ENCODE data around the gene UIMC1. TPM values are rescaled to one million over a fixed set of nuclear protein-coding genes. Genes with fewer than 3 reads are reported as not detected.

The UIMC1 gene
- total RNA-seq, 1 experiment from 2014 or later, result 96.3 TPM

DNA sequence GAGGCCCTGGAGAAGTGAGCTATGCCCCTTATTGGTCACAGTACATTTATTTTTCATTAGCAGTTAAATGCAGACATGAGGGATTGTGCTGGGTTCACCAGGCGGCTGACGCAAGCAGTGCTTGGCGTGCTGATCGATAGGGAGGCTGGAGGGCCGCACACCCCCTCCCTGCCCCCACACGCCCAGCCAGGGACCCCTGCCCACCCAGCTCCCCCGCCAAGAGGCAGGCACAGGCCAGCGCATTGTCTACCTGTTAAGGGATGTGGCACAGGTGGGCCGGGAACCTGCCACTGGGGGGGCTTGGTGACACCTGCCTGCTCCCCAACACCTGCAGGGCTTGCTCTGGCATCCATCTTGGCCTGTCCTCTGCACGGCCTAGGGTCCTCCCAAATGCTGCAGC, 146.7 kb downstream of the UIMC1 start:
- Mint-ChIP-seq H3K4me1 (ENCODE audit: insufficient read depth, unreplicated experiment) (no peaks in the 10 kb centered on the region), H3K27ac (ENCODE audit: low read depth, unreplicated experiment) (no peak overlapping the region), H3K27me3 (ENCODE audit: insufficient read depth, unreplicated experiment) (peaks cover 54% of the 10 kb centered on the region), H3K4me3 (ENCODE audit: unreplicated experiment) (no peak overlapping the region), H3K9me3 (ENCODE audit: unreplicated experiment) (no peaks in the 10 kb centered on the region), H3K36me3 (ENCODE audit: insufficient read depth, unreplicated experiment) (no peaks in the 10 kb centered on the region)
- intact Hi-C loops (cut with micrococcal nuclease), result no loop called here
- no TSS peak for BruUV-seq (replicated peaks)
- ChIA-PET CTCF (interaction anchor here (0.5 to 1.3 kb wide), 2 partner anchors 200 to 253 kb away, joined by 3 to 5 read pairs; no protein-coding TSS in a partner anchor), POLR2A (no interaction called here)
- DNase-seq (ENCODE audit: unreplicated experiment), result no peak
- TF ChIP-seq, protein P1, sequence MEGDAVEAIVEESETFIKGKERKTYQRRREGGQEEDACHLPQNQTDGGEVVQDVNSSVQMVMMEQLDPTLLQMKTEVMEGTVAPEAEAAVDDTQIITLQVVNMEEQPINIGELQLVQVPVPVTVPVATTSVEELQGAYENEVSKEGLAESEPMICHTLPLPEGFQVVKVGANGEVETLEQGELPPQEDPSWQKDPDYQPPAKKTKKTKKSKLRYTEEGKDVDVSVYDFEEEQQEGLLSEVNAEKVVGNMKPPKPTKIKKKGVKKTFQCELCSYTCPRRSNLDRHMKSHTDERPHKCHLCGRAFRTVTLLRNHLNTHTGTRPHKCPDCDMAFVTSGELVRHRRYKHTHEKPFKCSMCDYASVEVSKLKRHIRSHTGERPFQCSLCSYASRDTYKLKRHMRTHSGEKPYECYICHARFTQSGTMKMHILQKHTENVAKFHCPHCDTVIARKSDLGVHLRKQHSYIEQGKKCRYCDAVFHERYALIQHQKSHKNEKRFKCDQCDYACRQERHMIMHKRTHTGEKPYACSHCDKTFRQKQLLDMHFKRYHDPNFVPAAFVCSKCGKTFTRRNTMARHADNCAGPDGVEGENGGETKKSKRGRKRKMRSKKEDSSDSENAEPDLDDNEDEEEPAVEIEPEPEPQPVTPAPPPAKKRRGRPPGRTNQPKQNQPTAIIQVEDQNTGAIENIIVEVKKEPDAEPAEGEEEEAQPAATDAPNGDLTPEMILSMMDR (IDR thresholded peaks at IDR 0.05; ENCODE audit: unreplicated experiment), result no peak

DNA sequence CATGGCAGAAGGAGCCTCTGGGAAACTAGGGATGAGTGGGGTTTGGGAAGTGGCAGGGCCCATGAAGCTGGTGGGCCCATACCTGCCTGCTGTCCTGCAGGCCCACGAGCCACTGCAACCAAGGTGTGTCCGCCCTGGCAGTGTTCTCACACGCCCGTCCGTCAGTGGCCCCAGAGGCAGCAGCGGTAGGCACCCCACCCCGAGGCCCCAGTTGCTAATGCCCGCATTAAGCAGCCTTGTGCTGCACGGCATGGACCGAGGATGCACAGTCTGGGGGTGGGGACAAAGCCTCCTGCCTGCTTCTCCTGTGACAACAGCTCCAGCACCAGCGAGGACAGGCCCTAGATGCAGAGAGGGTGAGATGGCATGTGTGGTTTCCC, 148.7 kb downstream of the UIMC1 start:
- BruUV-seq (replicated peaks), result no TSS peak
- TF ChIP-seq, protein P1 (IDR thresholded peaks at IDR 0.05; ENCODE audit: unreplicated experiment), result no peak
- H3K27me3 Mint-ChIP-seq (ENCODE audit: insufficient read depth, unreplicated experiment), result peaks cover 44% of the 10 kb centered on the region

DNA sequence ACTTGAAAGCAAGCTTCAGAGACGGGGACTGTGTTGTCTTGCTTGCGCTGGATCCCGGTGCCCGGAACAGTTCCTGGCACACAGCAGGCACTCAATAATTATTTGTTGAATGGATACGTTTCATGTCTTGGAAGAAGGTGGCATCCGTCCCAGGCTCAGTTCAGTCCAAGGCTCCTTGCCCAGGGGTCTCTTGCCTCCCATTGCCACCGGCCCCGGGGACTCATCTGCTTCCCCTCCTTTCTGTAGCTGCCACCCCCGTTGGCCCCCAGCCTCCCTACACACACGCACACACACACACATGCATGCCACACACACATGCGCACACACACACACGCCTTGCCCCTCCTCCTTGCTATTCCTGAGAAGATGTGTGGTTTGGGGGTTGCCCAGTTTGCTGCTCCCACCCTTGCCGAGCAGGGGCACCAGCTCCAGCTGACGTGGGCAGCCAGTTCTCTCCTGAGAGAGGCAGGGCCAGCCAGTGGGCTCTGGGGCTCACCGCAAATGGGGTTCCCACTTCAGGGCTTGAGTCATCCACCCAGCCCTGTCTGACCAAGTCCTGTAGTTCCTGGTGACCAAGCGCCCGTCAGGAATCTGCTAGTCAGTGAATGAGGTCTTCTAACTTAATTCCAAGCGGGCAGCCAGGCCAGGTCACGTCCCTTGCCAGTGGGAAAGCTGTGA, 149.2 kb downstream of the UIMC1 start:
- no TSS peak for BruUV-seq (replicated peaks)
- TF ChIP-seq, protein P1 (IDR thresholded peaks at IDR 0.05; ENCODE audit: unreplicated experiment), result no peak
- H3K9me3 Mint-ChIP-seq (ENCODE audit: unreplicated experiment), result no peaks in the 10 kb centered on the region
- H3K27me3 Mint-ChIP-seq (ENCODE audit: insufficient read depth, unreplicated experiment), result peaks cover 39% of the 10 kb centered on the region
- H3K36me3 Mint-ChIP-seq (ENCODE audit: insufficient read depth, unreplicated experiment), result no peaks in the 10 kb centered on the region
- ChIA-PET CTCF (interaction anchor here (0.6 to 0.9 kb wide), 2 partner anchors 75 to 197 kb away, joined by 3 to 4 read pairs; no protein-coding TSS in a partner anchor), POLR2A (no interaction called here)
- no peaks in the 10 kb centered on the region for H3K4me1 Mint-ChIP-seq (ENCODE audit: insufficient read depth, unreplicated experiment)
- no peak overlapping the region for H3K27ac Mint-ChIP-seq (ENCODE audit: low read depth, unreplicated experiment)
- intact Hi-C loops (cut with micrococcal nuclease), result no loop called here
- no peak overlapping the region for H3K4me3 Mint-ChIP-seq (ENCODE audit: unreplicated experiment)
- DNase-seq (ENCODE audit: unreplicated experiment), result no peak

More for the DNA sequence above, 148.7 kb downstream of the UIMC1 start:
- Mint-ChIP-seq H3K27ac (ENCODE audit: low read depth, unreplicated experiment) (no peak overlapping the region), H3K4me1 (ENCODE audit: insufficient read depth, unreplicated experiment) (no peaks in the 10 kb centered on the region), H3K36me3 (ENCODE audit: insufficient read depth, unreplicated experiment) (no peaks in the 10 kb centered on the region), H3K9me3 (ENCODE audit: unreplicated experiment) (no peaks in the 10 kb centered on the region), H3K4me3 (ENCODE audit: unreplicated experiment) (no peak overlapping the region)
- intact Hi-C loops (cut with micrococcal nuclease), result no loop called here
- no peak for DNase-seq (ENCODE audit: unreplicated experiment)
- CTCF ChIA-PET, result interaction anchor here (0.6 kb wide), 1 partner anchor 75 kb away, joined by 3 read pairs; no protein-coding TSS in a partner anchor
- POLR2A ChIA-PET, result no interaction called here

DNA sequence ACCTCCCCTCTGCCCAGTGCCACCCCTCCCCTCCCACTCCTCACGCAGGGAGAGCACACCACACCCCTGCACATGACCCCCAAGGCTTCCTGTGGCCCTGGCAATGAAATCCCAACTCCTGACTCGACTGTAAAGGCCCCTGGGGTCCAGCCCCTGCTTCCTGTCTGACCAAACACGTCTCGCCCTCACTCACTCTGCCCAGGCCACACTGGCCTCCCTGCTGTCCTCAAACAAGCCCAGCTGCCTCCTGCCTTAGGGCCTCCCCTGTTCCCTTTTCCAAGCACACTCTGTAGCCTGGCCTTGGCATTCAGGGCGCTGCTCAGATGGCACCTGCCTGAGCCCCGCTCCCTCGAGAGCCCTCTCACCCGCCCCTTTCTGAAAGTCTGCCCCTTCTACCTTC, 149.8 kb downstream of the UIMC1 start:
- BruUV-seq (replicated peaks), result no TSS peak
- Mint-ChIP-seq H3K27me3 (ENCODE audit: insufficient read depth, unreplicated experiment) (peaks cover 35% of the 10 kb centered on the region), H3K27ac (ENCODE audit: low read depth, unreplicated experiment) (no peak overlapping the region), H3K36me3 (ENCODE audit: insufficient read depth, unreplicated experiment) (no peaks in the 10 kb centered on the region), H3K4me1 (ENCODE audit: insufficient read depth, unreplicated experiment) (no peaks in the 10 kb centered on the region), H3K9me3 (ENCODE audit: unreplicated experiment) (no peaks in the 10 kb centered on the region), H3K4me3 (ENCODE audit: unreplicated experiment) (no peak overlapping the region)
- ChIA-PET CTCF (interaction anchor here (0.9 kb wide), 1 partner anchor 196 kb away, joined by 4 read pairs; no protein-coding TSS in a partner anchor), POLR2A (no interaction called here)
- TF ChIP-seq, protein P1 (IDR thresholded peaks at IDR 0.05; ENCODE audit: unreplicated experiment), result no peak
- no peak for DNase-seq (ENCODE audit: unreplicated experiment)
- intact Hi-C loops (cut with micrococcal nuclease), result no loop called here

Measured in MCF 10A (cell line).